ENCODE data around the gene USP47.

Gene USP47

DNA sequence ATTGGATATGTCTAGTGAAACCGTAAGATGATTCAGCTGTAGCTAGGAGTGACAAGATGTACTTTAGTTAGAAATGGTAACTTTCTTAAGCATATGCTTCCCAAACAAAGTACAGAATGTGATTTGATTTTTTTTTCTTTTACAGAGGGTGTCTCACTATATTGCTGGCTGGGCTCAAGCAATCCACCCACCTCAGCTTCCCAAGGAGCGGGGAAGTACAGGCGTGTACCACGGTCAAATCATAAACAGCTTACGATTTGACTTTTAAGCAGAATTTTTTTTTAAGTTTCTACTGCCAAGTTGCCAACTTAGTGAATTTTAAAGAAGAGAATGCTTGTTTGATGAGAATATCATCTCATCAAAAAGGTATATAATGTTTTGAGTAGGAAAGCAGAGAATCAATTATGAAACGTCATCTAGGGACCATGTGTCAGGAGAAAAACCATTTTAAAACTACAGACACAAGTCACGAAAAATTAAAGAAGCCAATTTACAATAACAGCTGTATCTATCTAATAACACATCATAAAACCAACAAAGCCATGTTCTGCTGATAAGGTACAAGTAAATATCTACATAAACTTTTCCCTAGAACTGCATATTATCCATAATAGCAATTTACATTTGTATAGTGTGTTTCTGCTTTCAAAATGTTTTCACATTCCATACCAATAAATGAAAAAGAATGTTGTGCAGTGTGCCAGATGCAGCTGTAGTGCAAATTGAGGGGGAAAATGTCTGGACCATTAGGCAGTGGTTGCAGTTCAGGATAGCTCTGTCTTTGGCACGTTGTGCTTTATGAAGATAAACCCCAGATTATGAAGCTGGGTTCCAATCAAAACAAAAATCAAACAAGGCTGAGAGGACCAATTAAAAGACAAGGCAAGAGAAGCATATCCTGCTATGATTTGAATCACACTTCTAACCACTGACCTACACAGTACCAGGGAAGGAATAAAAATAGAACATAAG, 33.7 kb upstream of the USP47 start:
- TF ChIP-seq, protein P1, sequence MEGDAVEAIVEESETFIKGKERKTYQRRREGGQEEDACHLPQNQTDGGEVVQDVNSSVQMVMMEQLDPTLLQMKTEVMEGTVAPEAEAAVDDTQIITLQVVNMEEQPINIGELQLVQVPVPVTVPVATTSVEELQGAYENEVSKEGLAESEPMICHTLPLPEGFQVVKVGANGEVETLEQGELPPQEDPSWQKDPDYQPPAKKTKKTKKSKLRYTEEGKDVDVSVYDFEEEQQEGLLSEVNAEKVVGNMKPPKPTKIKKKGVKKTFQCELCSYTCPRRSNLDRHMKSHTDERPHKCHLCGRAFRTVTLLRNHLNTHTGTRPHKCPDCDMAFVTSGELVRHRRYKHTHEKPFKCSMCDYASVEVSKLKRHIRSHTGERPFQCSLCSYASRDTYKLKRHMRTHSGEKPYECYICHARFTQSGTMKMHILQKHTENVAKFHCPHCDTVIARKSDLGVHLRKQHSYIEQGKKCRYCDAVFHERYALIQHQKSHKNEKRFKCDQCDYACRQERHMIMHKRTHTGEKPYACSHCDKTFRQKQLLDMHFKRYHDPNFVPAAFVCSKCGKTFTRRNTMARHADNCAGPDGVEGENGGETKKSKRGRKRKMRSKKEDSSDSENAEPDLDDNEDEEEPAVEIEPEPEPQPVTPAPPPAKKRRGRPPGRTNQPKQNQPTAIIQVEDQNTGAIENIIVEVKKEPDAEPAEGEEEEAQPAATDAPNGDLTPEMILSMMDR (IDR thresholded peaks at IDR 0.05; ENCODE audit: low read depth, low read length): no peak
- no peak overlapping the region for H3K4me3 ChIP-seq (ENCODE audit: low read depth, low read length)

DNA sequence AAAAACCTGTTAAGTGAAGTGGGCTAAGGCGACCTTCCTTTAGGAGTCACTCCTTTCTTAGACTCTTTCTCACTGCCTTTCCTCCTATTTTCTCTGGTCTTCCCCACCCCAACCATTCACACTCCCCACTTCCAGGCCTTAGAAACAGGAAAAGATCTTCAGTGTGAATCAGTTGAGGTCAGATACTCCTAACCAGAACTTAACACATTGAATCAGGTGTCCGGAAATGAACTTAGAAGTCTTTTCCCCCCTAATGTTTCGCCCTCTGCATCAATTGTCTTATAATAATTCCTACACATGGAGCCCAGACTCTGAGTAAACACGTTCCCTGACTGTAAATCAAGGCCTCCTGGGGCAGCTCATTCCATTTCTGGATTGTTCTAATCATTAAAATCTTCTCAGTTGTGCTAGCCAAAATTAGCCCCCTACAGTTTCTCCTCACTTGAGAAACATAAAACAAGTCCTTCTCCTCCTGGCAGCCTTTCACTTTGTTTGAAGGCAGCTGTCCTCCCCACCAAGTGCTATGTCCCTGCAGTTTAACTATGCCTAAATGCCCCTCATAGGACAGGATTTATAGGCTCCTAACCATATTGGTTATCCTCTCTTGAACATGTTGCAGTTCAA, 32.7 kb upstream of the USP47 start:
- TF ChIP-seq, protein P1 (IDR thresholded peaks at IDR 0.05; ENCODE audit: low read depth, low read length): no peak
- no peak overlapping the region for H3K4me3 ChIP-seq (ENCODE audit: low read depth, low read length)

DNA sequence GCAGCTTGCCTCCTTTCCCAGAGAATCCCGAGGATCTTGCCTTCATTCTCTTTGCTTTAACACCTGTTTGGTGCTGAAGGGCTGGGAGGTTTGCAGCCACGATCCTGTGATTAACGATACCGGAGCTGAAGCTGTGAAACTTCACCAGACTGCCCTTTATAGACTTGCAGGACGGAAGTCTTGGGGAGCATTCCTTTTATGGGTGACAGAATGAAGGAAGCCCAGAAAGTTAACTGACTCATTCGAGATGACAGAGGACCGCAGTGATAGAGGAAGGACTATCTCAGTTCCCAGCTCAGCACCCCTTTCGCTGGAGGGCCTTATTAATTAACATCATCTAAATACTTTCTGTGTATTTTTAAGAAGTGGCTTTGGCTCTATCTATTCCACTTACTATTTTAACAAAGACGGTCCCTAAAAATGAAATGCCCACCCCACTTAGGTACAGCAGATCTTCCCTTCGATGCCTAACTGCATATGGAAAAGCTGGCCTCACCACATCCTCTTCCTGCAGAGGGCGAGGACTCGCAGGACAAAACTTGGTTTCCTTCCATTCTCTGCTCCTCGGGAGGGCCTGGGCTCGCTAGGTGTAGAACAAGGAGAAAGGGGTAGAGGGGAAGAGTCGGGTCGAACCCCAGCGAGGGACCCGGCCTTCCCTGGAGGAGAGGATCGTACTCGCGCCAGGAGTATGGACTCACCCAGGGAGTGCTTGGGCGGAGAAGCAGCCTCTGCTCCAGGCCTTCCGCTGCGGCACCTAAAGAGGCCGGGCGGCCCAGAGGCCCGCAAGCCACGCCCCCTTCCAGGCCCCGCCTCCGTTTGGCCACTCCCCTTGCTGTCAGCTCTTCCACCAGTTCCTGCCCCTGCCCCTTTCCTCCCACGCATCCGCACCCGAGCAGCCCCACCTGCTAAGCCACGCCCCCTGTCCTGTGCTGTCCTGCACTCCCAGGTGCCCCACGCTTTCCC, 30.7 kb upstream of the USP47 start:
- TF ChIP-seq, protein P1 (IDR thresholded peaks at IDR 0.05; ENCODE audit: low read depth, low read length): no peak
- no peak overlapping the region for H3K4me3 ChIP-seq (ENCODE audit: low read depth, low read length)

DNA sequence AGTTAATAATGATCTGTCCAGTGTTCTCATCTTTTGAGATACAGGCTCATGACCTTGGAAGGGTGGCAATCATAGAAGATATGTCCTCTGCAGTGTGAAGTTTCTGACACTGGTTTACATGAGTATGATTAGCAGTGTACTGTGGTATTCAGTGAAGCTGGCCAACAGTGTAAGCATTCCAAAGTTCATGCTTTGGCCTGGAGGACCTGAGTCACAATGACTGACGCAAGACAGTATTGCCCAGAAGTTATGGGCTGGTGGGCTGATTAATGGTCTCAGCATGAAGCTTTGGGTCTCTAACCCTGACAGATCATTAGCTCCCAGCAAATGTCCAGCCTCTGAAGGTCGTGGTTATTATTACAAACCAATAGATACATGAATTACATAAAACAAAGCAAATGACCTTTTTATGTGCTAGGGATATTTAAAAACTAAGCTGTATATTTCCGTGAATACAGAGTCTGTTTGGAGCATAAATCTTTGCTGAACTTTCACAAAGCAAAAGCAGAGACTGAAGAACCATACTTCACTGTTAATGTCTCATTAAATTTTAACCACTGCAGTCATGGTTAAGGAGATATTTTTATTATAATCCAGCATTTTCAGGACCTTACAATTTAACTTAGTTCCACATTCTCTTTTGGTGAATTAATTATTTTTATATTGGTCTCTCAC, 28.3 kb upstream of the USP47 start:
- TF ChIP-seq, protein P1 (IDR thresholded peaks at IDR 0.05; ENCODE audit: low read depth, low read length): no peak
- H3K4me3 ChIP-seq (ENCODE audit: low read depth, low read length): no peak overlapping the region

DNA sequence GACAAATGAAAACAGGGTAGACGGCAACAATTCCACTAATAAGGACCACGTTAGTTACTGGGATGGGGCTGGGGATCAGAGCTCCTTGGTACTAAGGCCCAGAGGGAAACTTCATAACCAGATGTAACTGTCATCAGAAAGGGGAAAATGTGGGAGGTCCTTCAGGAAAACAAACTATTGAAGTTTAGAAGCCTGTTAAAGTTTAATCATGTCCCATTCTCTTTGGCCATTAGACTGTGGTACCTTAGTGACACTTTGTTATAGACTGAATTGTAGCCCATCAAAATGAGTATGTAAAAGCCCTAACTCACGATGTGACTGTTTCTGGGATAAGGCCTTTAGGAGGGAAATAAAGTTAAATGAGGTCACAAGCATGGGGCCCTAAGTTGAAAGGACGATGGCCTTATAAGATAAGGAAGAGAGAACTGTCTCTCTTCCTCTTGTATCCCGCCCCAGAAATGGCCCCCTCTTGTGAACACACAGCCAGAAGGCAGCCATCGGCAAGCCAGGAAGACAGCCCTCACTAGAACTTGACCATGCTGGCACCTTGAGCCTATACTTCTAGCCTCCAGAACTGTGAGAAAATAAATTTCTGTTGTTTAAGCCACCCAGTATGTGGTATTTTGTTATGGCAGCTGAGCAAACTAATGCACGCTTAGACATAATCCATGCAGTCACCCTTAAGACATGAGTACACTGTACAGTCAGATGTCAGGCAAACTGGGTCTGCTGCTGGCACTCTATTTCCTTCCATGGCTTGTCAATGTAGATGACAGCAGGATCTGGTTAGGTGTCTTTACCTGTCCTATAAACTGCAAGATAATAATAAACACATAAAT, 26.9 kb upstream of the USP47 start:
- TF ChIP-seq, protein P1 (IDR thresholded peaks at IDR 0.05; ENCODE audit: low read depth, low read length): no peak
- H3K4me3 ChIP-seq (ENCODE audit: low read depth, low read length): no peak overlapping the region

All from WI38 (cell line).